Retinal pigment epithelial cell (primary cell): ENCODE results near the gene GPR55.

Source experiments
- DNase-seq: peaks from one replicate; pipeline ENCODE4 v3.0.0-alpha.2; 2010; ENCODE audit warnings: low read depth
- H3K4me3 ChIP-seq: 2 replicates; pipeline ENCODE4 v1.5.1; 2011; ENCODE audit warnings: mild to moderate bottlenecking, low read length, control low read depth, moderate library complexity
- CTCF ChIP-seq: conservative IDR thresholded peaks from 2 replicates; pipeline ENCODE4 v1.5.1; 2011; ENCODE audit warnings: low read depth, low read length, control low read depth, inconsistent platforms

GPR55 gene

DNA sequence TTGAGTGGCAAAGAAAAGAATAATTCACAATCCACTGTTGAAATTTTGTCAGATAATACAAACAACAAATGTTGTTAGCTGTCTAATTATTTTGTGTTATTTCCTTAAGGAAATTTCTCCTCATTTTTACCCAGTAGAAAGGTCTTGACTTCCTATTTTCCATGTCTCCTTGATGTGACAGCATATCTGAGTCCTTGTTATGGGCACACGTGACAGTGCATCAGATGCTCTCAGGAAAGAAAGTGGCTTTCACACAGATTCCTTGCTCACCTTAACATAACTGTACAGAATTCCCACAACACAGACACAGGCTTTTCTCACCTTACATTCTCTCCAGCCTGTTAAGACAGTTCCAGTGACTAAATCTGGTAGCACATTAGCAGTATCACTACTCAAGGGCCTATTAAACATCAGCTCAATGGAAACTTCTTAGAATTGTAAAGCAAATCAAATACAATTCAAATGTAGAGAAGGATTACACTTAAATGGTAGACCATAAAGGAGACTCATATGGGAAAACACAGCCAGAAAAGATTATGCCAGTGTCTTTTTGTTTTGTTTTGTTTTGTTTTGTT, 30.2 kb upstream of the GPR55 start:
- no peak for DNase-seq
- TF ChIP-seq CTCF, result no peak
- H3K4me3 ChIP-seq, result no peak overlapping the region

- no peak for DNase-seq
- no peak for TF ChIP-seq CTCF
- H3K4me3 ChIP-seq, result no peak overlapping the region
These were observed 29.7 kb upstream of the GPR55 start for GRCh38 chr2:230954746-230955145.

DNA sequence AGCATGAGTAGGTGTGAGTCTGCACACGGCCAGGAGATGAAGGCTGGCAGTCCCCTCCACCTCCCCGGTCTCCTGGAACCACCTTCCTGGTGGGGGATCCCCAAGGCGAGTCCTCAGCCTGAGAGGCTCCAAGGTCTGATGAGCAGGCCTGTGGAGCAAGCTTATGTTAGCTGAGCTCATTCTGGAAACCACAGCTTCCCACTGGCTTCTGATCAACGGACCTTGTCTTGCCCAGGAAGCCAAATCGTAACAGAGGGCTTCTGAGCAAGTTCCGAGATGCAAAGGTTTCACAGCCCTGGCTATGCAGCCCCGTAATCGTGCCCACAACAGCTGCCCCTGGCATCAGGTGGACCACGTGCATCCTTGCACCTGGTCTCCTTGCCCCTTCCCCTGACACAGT, 28.8 kb upstream of the GPR55 start:
- no peak for TF ChIP-seq CTCF
- no peak overlapping the region for H3K4me3 ChIP-seq
- no peak for DNase-seq

- no peak for DNase-seq
- TF ChIP-seq CTCF, result no peak
- H3K4me3 ChIP-seq, result no peak overlapping the region
These were observed 27.3 kb upstream of the GPR55 start for GRCh38 chr2:230952226-230952956.

DNA sequence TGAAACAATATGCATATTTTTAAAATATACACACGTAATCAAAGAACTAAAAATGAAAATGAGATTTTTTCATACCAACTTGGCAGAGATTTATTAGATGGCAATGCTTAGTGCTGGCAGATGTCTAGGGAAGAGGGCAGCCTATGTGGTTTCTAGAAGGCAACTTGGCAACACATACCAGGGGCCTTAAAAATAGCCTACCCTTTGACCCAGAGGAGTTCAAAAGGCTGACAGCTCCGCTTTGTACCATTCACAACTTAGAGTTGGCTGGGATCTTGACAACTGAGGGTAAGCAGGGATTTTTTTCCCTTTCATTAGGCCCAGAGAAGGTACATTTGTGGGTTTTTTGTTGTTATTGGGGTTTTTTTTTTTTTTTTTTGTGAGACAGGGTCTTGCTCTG, 26.4 kb upstream of the GPR55 start:
- no peak for DNase-seq
- no peak for TF ChIP-seq CTCF
- no peak overlapping the region for H3K4me3 ChIP-seq

DNA sequence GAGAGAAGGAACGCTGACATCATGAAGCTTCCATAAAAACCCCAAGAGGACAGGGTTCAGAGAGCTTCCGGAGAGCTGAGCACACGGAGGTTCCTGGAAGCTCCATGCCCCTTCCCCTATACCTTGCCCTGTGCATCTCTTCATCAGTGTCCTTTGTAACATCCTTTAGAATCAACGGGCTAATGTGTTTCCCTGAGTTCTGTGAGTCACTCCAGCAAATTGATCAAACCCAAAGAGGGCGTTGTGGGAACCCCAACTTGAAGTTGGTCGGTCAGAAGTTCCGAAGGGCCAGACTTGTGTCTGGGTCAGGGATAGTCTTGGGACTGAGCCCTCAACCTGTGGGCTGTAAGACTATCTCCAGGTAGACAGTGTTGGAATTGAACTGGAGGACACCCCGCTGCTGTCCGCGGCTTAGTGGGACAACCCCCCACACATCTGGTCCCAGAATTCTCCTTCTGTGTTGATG, 25.9 kb upstream of the GPR55 start:
- no peak for DNase-seq
- no peak overlapping the region for H3K4me3 ChIP-seq
- no peak for TF ChIP-seq CTCF
